CD4-positive, alpha-beta T cell treated with Interleukin-2 at 100 ng/mL for 4 hours (primary cell): ENCODE results near the gene FUBP1.
"Not testable (repeated sequence)": the region's sequence is repeated elsewhere in the genome, so short reads cannot be mapped to it uniquely, and the experiment has no call there.

Experiments used
- DNase-seq: peaks from one replicate; pipeline ENCODE4 v3.0.0-alpha.2; 2020; ENCODE audit warnings: low spot score

Gene FUBP1

DNA sequence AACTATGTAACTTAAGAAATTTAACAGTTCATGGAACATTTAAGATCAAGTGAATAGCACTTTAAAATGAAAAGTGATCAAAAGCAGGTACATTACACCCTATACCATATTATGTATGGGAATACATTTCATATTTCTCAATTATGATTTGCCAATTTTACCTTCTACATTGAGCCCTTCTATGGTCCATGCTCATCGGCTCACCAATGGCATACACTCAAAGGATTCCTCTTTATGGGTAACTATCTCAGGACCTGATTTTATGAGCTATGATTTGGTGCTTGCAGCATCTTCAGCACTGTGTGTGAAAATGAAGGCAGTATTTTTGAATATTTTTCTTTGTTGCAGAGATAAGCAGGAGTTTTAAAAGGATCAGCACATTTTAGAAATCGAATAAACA, 33.5 kb downstream of the FUBP1 start:
- DNase-seq: no peak

DNA sequence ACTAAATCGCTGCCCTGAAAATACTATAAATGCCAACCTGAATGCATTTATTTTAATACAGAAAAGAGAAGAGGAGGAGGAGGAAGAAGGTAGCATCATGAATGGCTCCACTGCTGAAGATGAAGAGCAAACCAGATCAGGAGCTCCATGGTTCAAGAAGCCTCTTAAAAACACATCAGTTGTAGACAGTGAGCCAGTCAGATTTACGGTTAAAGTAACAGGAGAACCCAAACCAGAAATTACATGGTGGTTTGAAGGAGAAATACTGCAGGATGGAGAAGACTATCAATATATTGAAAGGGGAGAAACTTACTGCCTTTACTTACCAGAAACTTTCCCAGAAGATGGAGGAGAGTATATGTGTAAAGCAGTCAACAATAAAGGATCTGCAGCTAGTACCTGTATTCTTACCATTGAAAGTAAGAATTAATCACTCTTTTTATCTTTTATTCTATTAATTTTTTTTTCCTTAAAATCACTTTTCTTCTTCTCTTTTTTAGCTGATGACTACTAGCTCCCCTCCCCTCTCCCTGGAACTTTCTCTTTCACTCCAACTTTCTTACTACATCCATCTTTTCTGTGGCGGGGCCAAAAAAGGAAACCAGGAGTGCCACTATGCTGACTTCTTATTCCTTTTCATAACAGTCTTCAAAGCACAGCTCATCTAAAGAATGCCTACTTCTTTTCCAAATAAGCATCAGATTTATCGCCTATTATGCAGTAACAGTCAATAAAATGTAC, 36.3 kb downstream of the FUBP1 start:
- no peak for DNase-seq

DNA sequence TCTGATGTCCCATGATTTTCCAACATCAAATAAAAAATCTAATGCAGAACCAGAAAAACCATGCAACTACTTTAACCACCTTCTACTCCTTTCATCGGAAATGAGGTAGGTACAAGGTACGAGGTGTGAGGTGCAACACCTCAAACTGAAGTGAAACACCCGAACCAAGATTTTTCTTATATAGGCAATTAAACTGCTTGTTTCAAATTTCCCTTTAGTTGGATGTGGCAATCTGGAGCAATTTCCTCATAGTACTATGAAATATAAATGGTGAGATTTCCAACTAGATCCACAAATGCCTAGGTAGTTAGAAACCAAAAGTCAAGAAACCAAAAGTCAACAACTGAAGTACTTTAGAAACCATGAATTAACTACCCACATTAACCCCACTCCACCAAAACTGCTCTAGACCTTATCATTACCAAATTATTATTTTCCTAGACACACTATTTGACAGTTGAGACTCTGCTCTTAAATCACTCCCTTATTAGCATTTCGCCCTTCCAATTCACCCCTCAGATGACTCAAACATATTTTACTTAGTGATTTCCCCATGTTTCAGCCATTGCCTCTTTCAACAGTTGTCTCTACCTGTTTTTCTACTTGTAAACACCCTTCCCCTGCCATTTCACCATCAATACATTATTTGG, 37.8 kb downstream of the FUBP1 start:
- no peak for DNase-seq

DNA sequence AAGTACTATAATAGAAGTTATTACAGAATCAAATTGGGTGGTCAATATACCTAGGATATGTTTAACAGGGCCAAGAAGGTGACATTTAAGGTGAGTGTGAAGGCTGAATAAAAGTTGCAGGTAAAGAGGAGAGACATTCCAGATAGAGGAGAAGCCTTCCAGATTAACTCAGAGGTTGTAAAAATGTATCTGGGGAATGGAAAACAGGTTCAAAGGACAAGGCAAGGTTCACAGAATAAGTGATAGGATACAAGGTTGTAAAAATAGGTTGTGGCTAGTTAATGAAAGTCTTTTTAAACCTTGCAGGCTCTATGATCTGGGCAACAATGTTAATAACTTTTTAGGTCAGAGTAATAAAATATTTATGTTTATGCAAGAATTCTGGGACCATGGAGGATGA, 40.2 kb downstream of the FUBP1 start:
- no peak for DNase-seq

DNA sequence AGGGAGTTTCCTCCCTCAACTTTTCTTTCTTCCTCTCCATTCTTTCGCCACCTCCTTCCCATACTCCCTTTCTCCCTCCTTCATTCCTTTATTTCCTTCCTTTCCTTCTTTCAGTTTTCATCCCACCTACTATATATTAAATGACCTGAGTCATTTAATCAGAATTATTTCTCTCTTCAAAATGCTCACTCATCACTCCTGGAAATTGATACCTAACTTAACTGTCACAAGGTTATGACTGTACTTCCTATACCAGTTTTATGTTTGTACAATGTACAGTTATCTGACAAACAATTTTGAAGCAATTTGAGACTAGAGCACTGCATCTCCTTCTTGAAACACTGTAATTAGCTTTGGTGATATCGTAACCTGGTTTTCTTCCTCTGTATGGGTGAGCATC, 49.1 kb downstream of the FUBP1 start:
- DNase-seq: no peak

DNA sequence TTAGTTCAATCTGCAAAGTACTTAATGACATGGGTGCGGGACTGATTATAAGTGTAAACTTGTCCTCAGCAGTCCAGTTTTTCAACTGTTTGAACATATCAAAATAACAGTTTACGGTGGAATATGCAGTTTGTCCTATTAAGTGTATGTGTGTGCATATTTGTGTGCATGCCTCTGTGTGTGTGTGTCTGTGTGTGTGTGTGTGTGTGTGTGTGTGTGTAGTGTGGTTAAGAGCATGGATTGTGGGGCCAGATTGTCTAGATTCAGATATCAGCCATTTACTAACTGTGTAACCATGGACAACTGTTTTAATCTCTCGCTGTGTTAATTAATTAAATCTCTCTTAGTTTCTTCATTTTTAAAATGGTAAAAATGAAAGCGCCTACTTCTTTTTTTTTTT, 51.5 kb downstream of the FUBP1 start:
- no peak for DNase-seq

DNA sequence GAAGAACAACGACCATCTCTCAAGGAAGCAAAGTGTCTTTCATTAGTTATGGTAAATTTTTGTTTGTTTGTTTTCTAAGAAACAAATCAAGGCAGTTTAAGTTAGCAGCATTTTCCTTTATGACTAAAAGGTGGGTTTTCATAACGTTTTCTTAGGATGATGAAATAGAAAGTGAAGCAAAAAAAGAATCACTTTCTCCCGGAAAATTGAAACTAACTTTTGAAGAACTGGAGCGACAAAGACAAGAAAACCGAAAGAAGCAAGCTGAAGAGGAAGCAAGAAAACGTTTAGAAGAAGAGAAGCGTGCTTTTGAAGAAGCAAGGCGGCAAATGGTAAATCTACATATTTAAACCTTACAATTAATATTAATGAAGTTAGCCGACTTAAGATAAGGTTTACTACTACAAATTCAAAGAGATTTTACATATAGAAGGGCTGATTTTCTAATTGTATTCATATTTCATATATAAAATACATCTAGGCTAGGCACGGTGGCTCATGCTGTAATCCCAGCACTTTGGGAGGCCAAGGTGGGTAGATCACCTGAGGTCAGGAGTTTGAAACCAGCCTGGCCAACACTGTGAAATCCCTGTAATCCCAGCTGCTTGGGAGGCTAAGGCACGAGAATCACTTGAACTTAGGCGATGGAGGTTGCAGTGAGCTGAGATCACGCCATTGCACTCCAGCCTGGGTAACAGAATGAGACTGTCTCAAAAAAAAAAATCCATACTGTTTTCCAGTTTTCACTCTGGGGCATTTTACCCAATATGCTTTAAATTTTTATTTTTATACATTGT, 52.1 kb downstream of the FUBP1 start:
- DNase-seq: peak; percentile 13

DNA sequence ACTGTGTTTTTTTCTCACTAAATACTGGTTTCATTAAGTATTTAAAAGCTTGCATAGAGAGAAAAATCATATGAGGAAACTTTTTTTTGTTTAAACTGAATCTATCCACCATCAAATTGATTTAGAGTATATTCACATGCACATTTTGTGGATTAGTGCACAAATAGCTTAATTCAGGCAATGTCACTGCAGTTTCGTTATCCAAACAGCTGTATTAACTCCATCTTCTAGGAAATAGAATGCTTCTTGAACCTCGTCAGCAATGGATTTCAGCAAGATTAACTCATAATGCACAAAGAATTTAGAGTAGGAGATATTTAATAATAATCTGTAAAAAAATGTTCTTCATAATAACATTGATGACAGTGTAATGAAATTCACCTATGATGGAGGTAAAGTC, 52.9 kb downstream of the FUBP1 start:
- DNase-seq: no peak

DNA sequence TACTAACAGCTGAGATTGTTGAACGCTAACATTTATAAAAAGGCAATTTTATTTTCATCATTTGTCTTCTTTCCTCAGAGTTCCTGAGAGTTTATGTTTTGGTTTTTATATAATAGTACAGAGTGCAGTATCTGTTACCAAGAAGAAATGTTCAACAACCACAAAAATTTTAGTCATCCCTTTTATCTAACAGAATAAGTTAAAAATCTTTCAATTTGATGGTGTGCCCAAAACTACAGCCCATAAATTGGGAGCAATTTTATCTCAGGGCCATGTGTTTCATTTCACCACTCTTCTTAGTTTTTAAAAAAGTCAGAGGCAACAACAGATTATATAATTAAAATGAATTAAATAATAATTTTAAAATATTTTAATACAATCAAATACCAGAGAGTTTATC, 53.4 kb downstream of the FUBP1 start:
- DNase-seq: no peak

DNA sequence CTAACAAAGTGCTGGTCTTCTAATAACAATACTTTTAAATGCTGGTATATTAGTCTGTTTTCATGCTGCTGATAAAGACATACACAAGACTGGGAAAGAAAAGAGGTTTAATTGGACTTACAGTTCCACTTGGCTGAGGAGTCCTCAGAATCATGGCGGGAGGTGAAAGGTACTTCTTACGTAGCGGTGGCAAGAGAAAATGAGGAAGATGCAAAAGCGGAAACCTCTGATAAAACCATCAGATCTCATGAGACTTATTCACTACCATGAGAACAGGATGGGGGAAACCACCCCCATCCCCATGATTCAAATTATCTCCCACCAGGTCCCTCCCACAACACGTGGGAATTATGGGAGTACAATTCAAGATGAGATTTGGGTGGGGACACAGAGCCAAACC, 60.0 kb downstream of the FUBP1 start:
- DNase-seq: not testable (repeated sequence)

DNA sequence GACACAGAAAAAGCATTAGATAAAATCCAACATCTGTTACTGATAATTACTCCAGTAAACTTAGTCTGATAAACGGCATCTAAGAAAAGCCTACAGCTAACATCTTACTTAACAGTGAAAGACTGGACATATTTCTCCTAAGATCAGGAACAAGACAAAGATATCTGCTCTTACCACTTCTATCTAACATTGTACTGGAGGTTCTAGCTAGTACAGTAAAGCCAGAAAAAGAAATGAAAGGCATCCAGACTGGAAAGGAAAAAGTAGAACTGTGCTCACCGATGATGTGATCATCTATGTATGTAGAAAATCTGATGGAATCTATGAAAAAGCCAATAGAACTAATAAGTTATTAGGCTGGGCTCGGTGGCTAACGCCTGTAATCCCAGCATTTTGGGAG, 68.8 kb downstream of the FUBP1 start:
- DNase-seq: no peak

DNA sequence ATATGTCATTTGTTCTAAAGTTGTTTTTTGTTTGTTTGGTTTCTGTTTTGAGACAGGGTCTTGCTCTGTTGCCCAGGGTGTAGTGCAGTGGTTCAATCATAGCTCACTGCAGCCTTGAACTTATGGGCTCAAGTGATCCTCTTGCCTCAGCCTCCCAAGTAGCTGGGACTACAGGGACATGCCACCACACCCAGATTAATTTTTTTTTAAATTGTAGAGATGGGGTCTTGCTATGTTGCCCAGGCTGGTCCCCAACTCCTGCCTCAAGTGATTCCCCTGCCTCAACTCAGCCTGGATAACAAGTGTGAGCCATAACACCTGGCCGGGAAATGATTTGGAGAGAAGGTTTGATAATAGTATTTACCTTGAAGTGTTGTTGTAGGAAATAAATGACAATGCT, 72.2 kb downstream of the FUBP1 start:
- DNase-seq: no peak

DNA sequence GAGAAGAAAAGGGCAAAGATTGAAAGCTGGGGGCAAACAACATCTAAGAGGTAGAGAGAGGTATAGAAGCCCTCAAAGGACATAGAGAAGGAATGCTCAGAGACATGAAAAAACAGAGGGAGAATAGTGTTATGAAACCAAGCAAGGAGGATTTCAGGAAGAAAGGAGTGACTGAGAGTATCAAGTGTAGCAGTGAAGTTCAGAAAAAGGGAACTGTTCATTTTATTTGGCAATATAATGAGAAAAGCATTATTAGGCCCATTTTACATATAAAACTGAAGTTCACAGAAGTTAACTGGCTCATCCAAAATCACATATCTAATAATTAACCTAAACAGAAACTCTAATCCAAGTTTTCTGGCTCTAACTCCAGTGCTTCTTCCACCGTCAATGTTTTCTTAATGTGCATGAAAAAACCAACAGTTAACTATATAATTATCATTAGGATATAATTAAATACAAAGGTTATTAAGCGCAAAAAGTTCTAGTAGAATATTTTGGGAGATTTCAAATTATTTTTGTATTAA, 72.8 kb downstream of the FUBP1 start:
- DNase-seq: no peak

DNA sequence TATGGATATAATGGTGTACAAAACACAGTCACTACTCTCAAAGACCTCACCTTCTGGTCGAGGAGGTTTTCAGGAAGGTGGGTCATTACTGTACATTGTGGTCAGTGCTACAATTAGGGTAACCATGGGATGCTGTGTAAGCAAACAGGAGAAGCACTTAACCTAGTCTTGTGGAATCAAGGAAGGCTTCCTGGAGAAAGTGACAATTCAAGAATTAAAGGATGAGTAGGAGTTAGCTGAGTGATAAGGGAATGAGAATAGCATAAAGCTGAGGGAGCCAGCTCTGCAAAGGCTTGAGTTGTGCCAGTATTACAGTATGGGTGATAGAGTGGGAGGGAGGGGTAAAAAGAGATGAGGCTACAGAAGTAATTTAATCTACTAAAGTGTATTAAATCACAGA, 73.3 kb downstream of the FUBP1 start:
- DNase-seq: no peak

DNA sequence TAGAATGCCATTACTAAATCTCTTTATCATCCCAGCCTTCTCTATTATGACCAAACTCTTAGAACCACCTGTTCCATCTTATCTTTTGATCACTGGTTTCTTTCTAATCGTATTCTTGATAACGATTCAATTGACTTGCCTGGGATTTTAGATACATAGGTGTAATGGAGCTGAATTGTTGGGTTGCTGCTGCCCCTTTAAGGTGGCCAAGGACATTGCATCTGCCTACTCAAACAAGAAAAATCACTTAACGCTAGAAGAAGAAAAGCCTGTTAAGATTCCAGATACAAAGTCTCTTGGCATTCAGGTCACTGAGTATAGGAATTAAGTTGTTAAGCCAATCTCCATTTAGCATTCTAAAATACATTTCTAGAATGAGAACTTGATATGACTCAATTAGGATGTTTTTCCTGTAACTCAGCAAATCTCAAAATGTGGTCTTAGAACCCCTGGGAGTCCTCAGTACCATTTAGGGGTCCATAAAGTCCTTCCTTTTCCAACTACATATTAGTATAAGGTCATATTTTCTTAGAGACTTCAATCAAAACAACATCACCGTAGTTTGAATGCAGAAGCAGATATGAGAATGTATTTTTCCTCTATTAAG, 78.1 kb downstream of the FUBP1 start:
- no peak for DNase-seq

DNA sequence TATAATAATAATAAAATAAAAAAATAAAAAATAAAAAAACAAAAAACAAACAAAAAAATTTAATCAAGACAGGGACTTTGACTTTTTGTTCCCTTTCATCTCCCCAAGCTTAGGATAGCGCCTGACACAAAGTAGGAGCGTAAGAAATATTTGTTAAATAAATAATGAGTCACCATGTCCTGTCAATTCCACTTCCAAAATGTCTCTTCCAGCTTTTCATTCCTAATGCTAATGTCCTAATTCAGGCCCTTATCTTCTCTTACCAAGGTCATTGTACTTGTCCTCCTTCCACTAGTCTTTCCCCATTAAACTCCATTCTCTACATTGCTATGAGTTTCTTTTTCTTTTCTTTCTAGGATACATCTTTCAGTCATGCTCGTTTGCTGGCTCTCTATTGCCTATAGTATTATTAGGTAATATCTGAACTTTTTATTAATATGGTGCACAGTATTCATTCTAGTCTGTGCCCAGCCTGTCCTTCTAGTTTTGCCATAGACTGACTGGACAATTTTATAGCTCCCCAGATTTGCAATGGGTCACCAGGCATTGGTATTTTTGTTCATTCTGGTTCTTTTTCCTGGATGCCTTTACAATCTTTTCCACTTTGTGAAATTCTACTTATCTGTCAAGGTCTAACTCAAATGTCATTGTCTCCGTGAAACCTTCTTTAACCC, 79.1 kb downstream of the FUBP1 start:
- no peak for DNase-seq
